K562 (cell line): ENCODE data around the gene KDM5A. TPM values are rescaled to one million over a fixed set of nuclear protein-coding genes. Genes with fewer than 3 reads are reported as not detected.
A peak's percentile ranks its signal among the peaks of the same experiment; 100 is the strongest.

ENCODE experiments used
- ATF7 ChIP-seq: fragments of 450-650 bp; IDR thresholded peaks from 2 replicates; pipeline ENCODE4 v1.7.1; 2014; ENCODE audit warnings: mild to moderate bottlenecking, moderate library complexity
- CBFA2T2 ChIP-seq: fragments of 450-650 bp; conservative IDR thresholded peaks from 2 replicates; pipeline ENCODE4 v1.6.1; 2017; ENCODE audit warnings: mild to moderate bottlenecking
- IFI16 ChIP-seq: fragments of 250-450 bp; sonication (Bioruptor Pico); IDR thresholded peaks from 2 replicates; pipeline ENCODE4 v2.1.2; 2022; ENCODE audit warnings: mild to moderate bottlenecking, inconsistent platforms
- NRF1 ChIP-seq, 2 experiments: fragments of 450-650 bp; IDR thresholded peaks in 1 of 2; conservative IDR thresholded peaks in 1 of 2; 2 replicates each; pipeline ENCODE4 v1.6.1; 2014; ENCODE audit warnings: mild to moderate bottlenecking in 2 of 2
- ZBTB1 ChIP-seq: sonication (generic); formaldehyde crosslinking; IDR thresholded peaks from 2 replicates; pipeline ENCODE4 v1.8.1; 2023; ENCODE audit warnings: missing genetic modification reagents, low read depth, mild to moderate bottlenecking, borderline replicate concordance
- ZBTB40 ChIP-seq, 2 experiments: fragments of 450-650 bp in 1 of 2; sonication (generic) in 1 of 2; formaldehyde crosslinking in 1 of 2; IDR thresholded peaks; 2 replicates each; pipeline versions ENCODE4 v1.7.1 to v1.9.0; 2016 to 2022; ENCODE audit warnings: inconsistent platforms in 1 of 2, mild to moderate bottlenecking in 1 of 2, missing genetic modification reagents in 1 of 2
- ZNF318 ChIP-seq, 2 experiments: fragments of 450-650 bp; IDR thresholded peaks; 2 replicates each; pipeline ENCODE4 v1.6.1; 2016; ENCODE audit warnings: mild to moderate bottlenecking in 2 of 2, borderline replicate concordance in 1 of 2, low read depth in 1 of 2, moderate library complexity in 1 of 2
- polyA plus RNA-seq, 8 experiments: library from polyadenylated mRNA; depleted of rRNA in 4 of 8; stranded (reverse) in 5 of 8; unstranded in 3 of 8; fragments of >200 nt; fragmentation: Nextera tagmentation in 2 of 8; fragmentation: Illumina TruSeq in 1 of 8; extraction: Ambion mirVana in 2 of 8; extraction: Trizol in 1 of 8; gene quantifications; 2 replicates each; pipeline versions ENCODE4 v1.2.1 to v1.2.3, GENCODE V29; 2011 to 2014; ENCODE audit warnings: inconsistent platforms in 1 of 8, missing spikeins in 1 of 8
- total RNA-seq, 7 experiments: library from RNA; depleted of rRNA in 6 of 7; stranded (reverse); fragments of >200 nt in 6 of 7; fragmentation: Illumina TruSeq in 2 of 7; extraction: Trizol in 2 of 7; gene quantifications; 2 replicates each; pipeline versions ENCODE4 v1.2.1 to v1.2.3, GENCODE V29; 2011 to 2021; ENCODE audit warnings: low replicate concordance in 1 of 7

Gene KDM5A
- total and polyA plus RNA-seq, 9 of the 15 experiments (the other 6 are each of a cell fraction or from before 2014, with no cell fraction given): 5.5 to 35.1 (median 13.1) TPM

GRCh38 chr12:401235-402028 is 12.3 kb upstream of the KDM5A start, which contains the start of gene CCDC77 (continued):
- TF ChIP-seq ZBTB40 (IDR thresholded peaks at IDR 0.05) (0 out of 2 replicates have a peak, but pooled peaks have one; percentile 17), ZBTB40 (CRISPR knock-in tag; IDR thresholded peaks at IDR 0.05) (no peak), ATF7 (peak; percentile 71; the same call in 1 of the 2 replicates), ZNF318 (IDR thresholded peaks at IDR 0.05; ENCODE audit: borderline replicate concordance in 1 of 2, low read depth in 1 of 2) (no peak), NRF1 (conservative IDR thresholded peaks at IDR 0.05 in 1 of 2, IDR thresholded peaks at IDR 0.05 in 1 of 2) (peak; percentile 83 to 86), CBFA2T2 (no peak), ZBTB1 (no peak), IFI16 (CRISPR knock-in tag) (no peak)
